ENCODE results near the gene CYP2C19.
"Not testable (repeated sequence)": the region's sequence is repeated elsewhere in the genome, so short reads cannot be mapped to it uniquely, and the experiment has no call there.

The CYP2C19 gene

DNA sequence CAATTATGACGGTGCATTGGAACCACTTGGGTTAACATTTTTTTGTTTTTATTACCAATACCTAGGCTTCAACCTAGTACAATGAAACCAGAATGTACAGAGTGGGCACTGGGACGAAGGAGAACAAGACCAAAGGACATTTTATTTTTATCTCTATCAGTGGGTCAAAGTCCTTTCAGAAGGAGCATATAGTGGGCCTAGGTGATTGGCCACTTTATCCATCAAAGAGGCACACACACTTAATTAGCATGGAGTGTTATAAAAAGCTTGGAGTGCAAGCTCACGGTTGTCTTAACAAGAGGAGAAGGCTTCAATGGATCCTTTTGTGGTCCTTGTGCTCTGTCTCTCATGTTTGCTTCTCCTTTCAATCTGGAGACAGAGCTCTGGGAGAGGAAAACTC is at the start of gene CYP2C19:
TSS of gene CYP2C19 (plus strand) at position 289 of the 400 bp plus-strand sequence. CDS start at position 314, 25 bp downstream.
- DNase-seq: no peak

DNA sequence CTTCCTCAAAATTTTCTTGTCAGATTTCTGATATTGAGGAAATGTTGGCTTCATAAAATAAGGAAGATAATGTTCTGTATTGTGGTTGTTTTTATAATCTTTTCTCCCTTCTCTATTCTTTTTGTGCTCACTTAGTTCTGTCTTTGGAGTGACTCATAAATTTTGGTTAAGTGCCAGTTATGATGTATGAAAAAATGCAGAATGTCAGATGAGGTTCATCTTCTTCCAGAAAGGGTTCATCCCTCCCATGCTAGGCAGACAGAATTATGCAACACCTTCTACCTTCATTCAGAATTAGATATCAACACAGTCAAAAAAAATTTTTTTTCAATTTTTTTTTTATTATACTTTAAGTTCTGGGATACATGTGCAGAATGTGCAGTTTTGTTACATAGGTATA is 36.6 kb upstream of the CYP2C19 start:
- no peak for DNase-seq

DNA sequence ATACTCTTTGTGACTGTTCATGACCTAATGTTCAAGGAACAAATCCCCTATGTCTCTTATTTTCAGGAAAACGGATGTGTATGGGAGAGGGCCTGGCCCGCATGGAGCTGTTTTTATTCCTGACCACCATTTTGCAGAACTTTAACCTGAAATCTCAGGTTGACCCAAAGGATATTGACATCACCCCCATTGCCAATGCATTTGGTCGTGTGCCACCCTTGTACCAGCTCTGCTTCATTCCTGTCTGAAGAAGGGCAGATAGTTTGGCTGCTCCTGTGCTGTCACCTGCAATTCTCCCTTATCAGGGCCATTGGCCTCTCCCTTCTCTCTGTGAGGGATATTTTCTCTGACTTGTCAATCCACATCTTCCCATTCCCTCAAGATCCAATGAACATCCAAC is 27.3 kb upstream of the CYP2C19 start:
- DNase-seq: no peak

DNA sequence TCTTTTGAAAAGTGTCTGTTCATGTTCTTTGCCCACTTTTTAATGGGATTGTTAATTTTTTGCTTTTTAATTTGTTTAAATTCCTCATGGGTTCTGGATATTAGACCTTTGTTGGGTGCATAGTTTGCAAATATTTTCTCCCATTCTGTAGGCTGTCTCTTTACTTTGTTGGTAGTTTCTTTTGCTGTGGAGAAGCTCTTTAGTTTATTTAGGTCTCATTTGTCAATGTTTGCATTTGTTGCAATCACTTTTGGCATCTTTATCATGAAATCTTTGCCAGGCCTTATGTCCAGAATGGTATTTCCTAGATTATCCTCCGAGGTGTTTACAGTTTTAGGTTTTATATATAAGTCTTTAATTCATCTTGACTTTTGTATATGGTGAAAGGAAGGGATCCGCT is 23.9 kb upstream of the CYP2C19 start:
- DNase-seq: no peak

DNA sequence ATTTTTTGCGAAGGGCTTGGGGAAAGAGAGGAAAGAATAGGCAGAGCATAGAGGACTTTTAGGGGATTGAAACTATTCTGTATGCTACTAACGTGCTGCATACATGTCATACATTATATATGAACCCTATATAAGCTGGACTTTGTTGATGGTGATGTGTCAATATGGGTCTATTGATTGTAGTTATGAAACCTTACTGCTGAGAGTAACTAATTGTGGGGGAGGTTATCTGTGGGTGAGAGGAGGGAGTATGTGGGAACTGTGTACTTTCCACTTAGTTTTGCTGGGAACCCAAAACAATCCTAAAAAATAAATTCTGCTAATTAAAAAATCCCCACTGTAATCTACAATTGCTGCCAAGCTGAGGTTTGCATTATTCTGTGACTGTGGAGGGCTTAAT is 15.3 kb upstream of the CYP2C19 start:
- no peak for DNase-seq

DNA sequence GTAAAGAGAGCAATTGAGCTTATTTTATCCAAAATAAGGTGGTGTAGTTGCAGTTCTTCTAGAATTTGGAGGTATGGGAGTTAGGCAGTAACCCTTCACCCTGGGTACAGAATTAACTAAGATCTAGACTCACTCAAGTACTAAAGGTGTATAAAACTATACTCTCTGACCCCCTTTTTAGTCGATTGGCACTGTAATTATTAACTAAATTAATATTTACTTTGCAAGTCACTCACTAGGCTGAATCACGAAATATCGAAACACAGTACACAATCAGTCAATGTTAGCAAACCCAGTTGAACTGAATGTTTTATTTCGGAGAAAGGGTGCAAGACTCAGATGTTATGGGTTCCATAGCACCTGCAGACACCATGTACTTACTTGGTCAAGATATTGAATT is 14.6 kb upstream of the CYP2C19 start:
- DNase-seq: no peak

DNA sequence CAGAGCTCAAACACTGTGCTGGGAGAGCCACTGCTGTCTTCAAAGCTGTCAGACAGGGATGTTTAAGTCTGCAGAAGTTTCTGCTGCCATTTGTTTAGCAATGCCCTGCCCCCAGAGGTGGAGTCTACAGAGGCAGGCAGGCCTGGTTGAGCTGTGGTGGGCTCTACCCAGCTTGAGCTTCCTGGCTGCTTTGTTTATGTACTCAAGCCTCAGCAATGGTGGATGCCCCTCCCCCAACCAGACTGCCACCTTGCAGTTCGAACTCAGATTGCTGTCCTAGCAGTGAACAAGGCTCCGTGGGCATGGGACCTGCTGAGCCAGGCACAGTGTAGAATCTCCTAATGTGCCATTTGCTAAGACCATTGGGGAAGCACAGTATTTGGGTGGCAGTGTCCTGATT is 4.6 kb upstream of the CYP2C19 start:
- no peak for DNase-seq

DNA sequence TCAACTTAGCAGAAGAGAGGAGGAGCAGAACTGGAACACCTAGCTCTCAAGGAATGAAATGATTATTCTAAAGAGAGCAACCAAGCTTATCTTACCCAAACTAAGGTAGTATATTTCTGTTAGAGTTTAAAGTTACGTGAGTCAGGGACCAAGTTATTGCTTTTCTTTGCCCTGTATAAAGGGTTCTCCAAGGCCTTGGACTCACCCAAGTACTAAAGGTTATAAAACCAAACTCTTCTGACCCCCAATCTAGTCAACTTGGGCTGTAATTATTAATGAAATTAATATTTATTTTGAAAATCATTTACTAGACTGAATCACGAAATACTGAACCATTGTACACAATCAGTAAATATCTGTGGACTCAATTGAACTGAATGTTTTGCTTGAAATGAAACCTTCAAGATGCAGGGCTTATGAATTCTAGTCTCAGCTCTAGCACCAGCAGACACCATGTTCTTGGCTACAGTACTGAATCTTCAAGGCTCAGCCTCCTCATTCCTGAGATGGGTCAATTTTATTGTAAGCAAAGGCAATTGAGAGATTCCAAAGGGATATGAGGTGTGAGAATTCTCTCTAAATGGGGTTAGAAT is 1.8 kb upstream of the CYP2C19 start:
- DNase-seq: no peak

DNA sequence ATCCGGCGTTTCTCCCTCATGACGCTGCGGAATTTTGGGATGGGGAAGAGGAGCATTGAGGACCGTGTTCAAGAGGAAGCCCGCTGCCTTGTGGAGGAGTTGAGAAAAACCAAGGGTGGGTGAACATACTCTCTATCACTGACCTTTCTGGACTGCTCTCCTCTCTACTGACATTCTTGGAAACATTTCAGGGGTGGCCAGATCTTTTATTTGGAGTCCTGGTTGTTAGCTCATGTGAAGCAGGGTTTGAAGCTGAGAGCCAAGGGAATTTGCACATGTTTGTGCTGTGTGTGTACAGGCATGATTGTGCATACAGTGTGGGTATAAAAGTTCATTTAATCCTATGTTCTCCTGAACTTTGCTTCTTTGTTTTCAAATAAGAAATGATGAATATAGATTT is 12.9 kb downstream of the CYP2C19 start:
- DNase-seq: not testable (repeated sequence)

DNA sequence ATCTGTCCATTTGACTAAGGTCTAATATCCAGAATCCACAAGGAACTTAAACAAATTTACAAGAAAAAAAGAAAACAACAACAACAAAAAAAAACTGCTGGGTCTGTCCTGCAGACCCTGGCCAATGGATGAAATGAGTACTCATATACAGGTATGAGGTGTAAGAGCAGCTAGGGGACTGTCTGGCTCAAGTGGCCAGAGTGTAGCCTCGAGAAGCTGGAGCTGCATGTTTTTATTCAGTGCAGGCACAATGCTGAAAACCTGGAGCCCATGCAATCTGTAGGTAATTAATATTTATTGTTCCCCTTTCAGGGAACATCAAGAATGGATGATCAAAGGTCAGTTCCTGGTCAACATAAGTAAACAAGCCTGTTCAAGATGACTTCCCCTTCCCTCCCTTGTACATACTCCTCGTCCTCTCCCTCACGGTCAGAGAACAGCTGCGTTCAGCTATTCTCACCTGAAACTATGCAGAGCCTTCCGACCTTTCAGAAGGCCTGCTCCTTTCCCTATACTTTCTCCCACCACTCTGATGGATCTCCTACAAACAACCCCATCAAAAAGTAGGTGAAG is 15.5 kb downstream of the CYP2C19 start:
- DNase-seq: no peak

DNA sequence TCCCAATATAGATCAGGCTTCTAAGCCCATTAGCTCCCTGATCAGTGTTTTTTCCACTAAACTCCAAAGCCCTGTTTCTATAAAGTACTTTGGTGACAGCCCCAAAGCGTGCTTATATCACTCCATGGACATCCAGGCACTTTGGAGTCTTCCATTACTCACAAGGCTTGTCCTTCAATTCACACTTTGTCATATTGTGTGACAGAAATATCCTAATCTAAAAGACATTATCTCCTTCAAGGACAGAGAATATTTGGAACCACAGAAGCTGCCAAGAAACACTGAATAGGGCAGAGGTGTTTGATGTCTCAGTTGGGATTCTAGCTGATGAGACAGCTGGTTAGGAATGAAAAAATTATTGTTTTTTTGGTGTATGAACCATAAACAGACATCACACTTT is 18.4 kb downstream of the CYP2C19 start:
- DNase-seq: no peak

DNA sequence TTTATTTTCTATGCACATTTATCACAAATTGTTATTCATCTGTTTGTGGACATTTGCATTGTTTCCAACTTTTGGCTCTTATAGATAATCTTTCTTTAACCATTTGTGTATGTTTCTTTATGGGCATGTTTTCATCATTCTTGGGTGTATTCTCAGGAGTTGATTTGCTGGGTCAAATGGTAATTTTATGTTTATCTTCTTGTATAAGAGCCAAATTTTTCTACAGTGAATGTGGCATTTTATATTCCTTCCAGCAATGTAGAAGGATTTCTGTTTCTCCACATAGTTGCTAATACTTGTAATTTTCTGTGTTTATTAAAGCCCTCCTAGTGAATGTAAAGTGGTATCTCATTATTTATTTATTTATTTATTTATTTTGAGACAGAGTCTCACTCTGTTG is 21.8 kb downstream of the CYP2C19 start:
- no peak for DNase-seq

DNA sequence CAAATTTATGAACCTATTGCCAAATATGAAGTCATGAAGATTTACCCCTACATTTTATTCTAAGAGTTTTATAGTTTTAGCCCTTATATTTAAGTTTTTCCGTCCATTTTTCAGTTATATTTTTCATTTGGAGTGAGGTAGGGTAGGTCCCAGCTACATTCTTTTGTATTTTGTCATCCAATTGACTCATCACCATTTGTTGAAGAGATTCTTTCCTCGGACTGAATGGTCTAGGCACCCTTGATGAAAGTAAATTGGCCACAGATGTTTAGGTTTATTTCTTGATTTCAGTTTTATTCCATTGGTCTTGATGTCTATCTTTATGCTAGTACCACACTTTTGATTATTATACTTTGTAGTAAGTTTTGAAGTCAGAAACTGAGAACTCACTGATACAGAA is 22.7 kb downstream of the CYP2C19 start:
- DNase-seq: no peak

DNA sequence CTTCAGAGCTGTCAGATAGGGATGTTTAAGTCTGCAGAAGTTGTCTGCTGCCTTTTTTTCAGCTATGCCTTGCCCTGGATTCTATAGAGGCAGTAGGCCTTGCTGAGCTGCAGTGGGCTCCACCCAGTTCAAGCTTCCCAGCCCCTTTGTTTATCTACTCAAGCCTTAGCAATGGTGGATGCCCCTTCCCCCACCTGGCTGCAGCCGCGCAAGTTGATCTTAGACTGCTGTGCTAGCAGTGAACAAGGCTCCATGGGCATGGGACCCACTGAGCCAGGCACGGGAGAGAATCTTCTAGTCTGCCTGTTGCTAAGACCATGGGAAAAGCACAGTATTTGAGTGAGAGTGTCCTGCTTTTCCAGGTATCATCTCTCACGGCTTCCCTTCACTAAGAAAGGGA is 38.1 kb downstream of the CYP2C19 start:
- not testable (repeated sequence) for DNase-seq

DNA sequence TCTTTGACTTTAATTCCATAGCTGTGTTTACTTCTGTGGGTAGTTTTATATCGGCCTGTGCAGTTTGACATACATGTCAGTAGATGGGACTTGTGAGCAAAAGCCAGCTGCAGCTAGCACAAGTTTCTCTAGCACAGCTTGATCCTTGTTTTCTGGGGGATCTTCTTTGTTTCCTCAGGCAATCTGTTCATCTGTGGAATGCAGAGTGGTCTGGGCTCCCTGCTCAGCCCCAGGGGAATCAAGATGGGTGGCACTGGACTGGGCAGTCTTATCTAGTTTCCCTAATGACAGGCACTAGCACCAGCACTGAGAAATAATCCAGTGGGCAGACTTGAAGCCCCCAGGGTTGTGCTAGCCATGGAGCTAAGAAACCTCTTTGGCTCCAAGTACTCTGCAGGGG is 40.8 kb downstream of the CYP2C19 start:
- no peak for DNase-seq

DNA sequence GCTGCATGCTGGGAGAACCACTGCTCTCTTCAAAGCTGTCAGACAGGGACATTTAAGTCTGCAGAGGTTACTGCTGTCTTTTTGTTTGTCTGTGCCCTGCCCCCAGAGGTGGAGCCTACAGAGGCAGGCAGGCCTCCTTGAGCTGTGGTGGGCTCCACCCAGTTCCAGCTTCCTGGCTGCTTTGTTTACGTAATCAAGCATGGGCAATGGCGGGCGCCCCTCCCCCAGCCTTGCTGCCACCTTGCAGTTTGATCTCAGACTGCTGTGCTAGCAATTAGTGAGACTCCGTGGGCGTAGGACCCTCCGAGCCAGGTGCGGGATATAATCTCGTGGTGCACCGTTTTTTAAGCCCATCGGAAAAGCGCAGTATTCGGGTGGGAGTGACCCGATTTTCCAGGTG is 67.5 kb downstream of the CYP2C19 start:
- DNase-seq: not testable (repeated sequence)

DNA sequence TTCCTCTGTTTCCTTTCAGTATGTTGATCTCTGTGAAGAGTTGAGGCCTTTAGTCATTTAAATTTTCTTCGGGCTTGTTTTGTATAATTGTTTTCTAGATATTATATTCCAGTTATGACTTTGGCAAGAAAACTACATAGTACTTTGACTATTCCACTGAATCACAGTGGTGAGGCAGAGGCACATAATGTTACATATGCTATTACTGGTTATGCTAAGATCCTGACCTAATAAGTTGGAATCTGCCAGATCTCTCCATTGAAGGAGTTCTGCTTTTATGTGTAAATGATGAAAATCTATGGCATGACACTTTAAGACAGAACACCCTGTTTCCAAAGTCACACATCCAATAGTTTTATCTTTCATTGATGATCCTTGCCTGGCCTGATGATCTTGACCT is 83.7 kb downstream of the CYP2C19 start:
- no peak for DNase-seq

DNA sequence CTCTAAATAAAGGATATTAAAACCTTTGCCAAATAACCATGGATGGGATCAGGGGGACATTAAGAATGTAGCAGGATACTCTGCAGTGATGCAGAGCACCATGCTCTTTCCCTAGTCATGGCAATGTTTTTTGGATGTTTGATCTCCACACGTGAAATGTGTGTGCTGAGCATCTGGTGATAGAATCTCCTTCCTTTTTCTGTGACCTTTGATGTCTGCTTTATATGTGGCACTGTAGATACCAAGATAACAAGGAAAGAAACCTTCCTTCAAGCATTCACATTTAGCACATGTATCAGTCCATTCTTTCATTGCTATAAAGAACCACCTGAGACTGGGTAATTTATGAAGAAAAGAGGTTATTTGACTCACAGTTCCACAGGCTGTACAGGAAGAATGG is 88.3 kb downstream of the CYP2C19 start:
- DNase-seq: no peak

DNA sequence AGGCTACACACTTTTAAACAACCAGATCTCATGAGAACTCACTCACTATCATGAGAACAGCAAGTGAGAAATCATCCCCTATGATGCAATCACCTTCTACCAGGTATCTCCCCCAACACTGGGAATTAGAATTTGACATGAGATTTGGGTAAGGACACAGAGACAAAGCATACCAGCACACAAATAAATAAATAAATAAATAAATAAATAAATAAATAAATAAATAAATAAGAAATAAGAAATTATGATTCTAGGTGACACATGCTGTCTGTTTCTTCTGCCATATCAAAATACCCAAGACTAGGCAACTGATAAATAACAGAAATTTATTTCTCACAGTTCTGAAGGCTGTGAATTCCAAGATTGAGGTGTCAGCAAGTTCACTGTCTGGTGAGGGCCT is 88.8 kb downstream of the CYP2C19 start:
- no peak for DNase-seq

DNA sequence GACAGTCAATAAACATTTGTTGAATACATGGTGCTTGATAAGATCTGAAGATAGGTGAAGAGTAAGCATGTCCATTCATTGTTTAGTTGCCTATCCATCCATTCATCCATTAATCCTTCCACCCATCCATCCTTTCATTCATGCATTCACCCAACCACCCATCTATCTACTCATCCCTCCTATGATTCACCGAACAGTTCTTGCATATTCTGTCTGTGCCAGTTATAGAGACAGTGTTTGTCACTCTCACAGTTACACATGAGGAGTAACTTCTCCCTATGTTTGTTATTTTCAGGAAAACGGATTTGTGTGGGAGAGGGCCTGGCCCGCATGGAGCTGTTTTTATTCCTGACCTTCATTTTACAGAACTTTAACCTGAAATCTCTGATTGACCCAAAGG is 90.0 kb downstream of the CYP2C19 start:
- no peak for DNase-seq

DNA sequence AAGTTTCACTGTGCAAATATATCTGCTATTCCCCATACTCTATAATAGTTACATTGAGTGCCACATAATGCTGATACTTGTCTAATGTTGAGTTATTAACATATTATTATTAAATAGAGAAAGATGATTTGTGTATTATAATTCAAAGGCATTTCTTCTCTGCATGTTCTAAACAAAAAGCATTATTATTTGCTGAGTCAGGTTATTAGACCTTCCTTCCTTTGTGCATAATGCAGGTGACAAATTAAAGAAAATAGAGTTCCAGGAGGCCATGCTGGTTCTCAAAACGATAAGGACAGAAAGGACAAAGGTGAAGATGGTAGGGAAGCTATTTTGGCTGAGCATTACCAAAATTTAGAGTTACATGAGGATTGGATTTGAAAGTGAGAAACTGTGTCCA is 90.6 kb downstream of the CYP2C19 start:
- DNase-seq: no peak

DNA sequence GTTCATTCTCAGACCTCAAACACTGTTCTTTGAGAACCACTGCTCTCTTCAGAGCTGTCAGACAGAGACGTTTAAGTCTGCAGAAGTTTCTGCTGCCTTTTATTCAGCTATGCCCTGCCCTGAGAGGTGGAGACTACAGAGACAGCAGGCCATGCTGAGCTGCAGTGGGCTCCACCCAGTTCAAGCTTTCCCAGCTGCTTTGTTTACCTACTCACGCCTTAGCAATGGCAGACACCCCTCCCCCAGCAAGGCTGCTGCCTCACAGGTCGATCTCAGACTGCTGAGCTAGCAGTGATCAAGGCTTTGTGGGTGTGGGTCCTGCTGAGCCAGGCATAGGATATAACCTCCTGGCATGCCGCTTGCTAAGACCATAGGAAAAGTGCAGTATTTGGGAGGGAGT is 95.5 kb downstream of the CYP2C19 start:
- DNase-seq: no peak

DNA sequence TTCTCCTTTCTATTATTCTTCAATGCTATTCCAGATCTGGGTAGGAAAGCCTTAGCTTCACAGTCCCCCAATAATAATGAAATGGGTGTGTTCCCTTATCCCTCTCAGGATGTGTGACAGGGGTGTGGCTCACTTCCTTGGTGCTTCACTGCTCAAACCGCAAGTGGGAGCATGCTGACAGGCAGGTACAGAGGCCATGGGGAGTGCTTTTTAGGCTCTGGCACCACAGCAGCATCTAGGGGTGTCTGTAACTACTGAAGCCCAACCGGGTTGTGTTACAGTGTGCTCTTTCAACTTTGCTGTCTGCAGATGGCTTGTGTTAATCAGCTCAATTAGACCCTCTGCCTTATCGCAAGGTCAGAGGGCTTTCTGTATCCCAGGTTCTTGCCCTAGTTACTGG is 96.6 kb downstream of the CYP2C19 start:
- no peak for DNase-seq

DNA sequence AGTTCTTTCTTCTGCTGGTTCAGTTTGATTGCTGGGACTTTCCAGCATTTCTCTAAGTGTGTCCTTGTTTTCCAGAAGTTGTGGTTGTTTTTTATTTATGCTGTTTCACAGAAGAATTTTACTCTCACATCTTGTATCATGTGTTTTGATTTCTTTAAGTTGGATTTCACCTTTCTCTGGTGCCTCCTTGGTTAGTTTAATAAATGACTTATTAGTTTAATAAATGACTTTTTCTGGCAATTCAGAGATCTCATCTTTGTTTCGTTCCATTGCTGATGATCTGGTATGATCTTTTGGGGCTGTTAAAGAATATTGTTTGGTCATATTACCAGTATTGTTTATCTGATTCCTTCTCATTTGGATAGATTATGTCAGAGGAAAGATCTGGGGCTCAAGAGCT is 116.2 kb downstream of the CYP2C19 start:
- DNase-seq: no peak

DNA sequence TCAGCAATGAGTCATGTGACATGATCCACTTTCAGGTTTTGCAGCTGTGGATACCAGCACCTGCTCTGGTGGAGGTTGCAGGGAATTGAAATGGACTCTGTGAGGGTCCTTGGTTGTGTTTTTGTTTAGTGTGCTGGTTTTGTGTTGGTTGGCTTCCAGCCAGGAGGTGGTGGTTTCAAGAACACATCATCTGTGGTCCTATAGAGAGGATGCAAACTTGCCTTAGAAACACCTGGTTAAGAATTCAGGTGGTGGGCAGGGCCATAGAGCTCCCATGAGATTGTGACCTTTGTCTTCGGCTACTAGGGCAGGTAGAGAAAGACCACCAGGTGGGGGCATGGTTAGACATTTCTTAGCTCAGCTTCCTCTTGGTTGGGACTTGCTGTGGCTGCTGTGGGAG is 116.7 kb downstream of the CYP2C19 start:
- DNase-seq: no peak

Measured in CD4-positive, alpha-beta T cell treated with Interleukin-6 for 4 hours (primary cell).